HL-60 (cell line): Measurements from ENCODE around the gene LMAN2.

Source experiments
- CTCF ChIP-seq: IDR thresholded peaks from one replicate; pipeline ENCODE4 v1.5.1; 2011; ENCODE audit warnings: low read length, control low read depth, inconsistent platforms; ENCODE audit not compliant: insufficient read depth
- GABPA ChIP-seq: IDR thresholded peaks from 2 replicates; pipeline ENCODE4 v1.6.1; 2012; ENCODE audit warnings: low read depth
- POLR2AphosphoS5 ChIP-seq: IDR thresholded peaks from 2 replicates; pipeline ENCODE4 v1.6.1; 2012; ENCODE audit warnings: low read depth

DNA sequence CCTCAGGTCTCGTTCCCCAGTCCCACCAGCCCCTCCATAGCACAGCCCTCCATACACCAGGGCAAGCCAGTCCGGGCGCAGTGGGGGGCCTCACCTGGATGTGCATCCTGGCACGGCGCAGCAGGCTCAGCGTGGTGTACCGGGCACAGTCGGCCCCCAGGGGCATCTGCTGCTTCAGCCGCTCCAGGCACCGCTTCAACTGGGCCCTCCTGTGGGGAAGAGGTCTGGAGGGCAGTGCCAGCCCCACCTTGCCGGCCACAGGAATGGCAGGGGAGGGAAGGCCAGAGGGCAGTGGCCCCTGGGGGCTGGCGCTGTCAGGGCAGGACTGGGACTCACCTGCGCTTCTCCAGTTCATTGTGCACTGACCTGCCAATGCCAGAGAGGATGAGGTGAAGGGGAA lies 41.1 kb downstream of the LMAN2 start:
- no peak for TF ChIP-seq CTCF
- TF ChIP-seq GABPA: no peak
- no peak for TF ChIP-seq POLR2AphosphoS5
